HepG2 (cell line): ENCODE results near the gene C1R.

Experiments used
- EP300 ChIP-seq, 3 experiments: sonication (generic) in 1 of 3; formaldehyde crosslinking in 1 of 3; IDR thresholded peaks; 2 replicates each; pipeline versions ENCODE4 v1.5.1 to v1.6.1; 2011 to 2020; ENCODE audit warnings: low read depth in 2 of 3, low read length in 2 of 3, borderline replicate concordance in 1 of 3, improper control_type of control experiment in 1 of 3, mild to moderate bottlenecking in 1 of 3, missing genetic modification reagents in 1 of 3, moderate library complexity in 1 of 3
- JUND ChIP-seq: sonication (generic); formaldehyde crosslinking; IDR thresholded peaks from 2 replicates; pipeline ENCODE4 v1.8.0; 2022; ENCODE audit warnings: mild to moderate bottlenecking, missing genetic modification reagents
- MAF1 ChIP-seq: sonication (generic); formaldehyde crosslinking; IDR thresholded peaks from 2 replicates; pipeline ENCODE4 v1.5.0; 2020; ENCODE audit warnings: missing genetic modification reagents, borderline replicate concordance
- POLR2AphosphoS5 ChIP-seq: IDR thresholded peaks from 2 replicates; pipeline ENCODE4 v1.6.1; 2012; ENCODE audit warnings: low read depth, low read length
- ZFP1 ChIP-seq: IDR thresholded peaks from 2 replicates; pipeline ENCODE4 v1.6.1; 2016
- ZNF326 ChIP-seq: sonication (generic); formaldehyde crosslinking; IDR thresholded peaks from 2 replicates; pipeline ENCODE4 v1.4.0; 2020; ENCODE audit warnings: missing genetic modification reagents, borderline replicate concordance
- ZNF431 ChIP-seq: sonication (generic); formaldehyde crosslinking; IDR thresholded peaks from 2 replicates; pipeline ENCODE4 v1.9.0; 2022; ENCODE audit warnings: missing genetic modification reagents, low read depth, mild to moderate bottlenecking, borderline replicate concordance
- TF ChIP-seq, protein P1 (sequence below): IDR thresholded peaks from 2 replicates; pipeline ENCODE4 v1.6.1; 2016

DNA sequence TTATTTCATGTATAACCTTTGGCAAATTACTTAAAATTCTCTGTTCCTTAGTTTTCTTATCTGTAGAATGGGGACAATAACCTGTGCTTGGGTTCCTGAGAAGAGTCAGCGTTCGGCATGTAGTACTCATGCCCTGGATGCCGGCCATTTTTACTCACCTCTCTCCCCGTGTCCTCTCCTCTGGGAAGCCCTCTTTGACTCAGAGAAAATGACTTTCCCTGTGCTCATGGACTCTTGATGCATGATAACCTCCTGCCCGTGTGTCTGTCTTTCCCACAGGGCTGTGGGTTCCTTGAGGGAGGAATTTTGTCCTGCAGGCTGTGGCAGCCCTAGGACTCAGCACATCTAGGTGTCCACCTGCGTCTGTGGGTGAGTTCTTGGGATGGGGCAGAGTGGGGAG, 22.6 kb upstream of the C1R start:
- no peak for TF ChIP-seq EP300 (IDR thresholded peaks at IDR 0.05; ENCODE audit: low read depth in 2 of 2, low read length in 2 of 2)
- TF ChIP-seq EP300 (CRISPR knock-in tag; IDR thresholded peaks at IDR 0.05; ENCODE audit: borderline replicate concordance), result no peak
- no peak for TF ChIP-seq ZNF431
- TF ChIP-seq ZFP1 (CRISPR knock-in tag), result no peak
- TF ChIP-seq ZNF326 (CRISPR knock-in tag), result no peak
- TF ChIP-seq, protein P1, sequence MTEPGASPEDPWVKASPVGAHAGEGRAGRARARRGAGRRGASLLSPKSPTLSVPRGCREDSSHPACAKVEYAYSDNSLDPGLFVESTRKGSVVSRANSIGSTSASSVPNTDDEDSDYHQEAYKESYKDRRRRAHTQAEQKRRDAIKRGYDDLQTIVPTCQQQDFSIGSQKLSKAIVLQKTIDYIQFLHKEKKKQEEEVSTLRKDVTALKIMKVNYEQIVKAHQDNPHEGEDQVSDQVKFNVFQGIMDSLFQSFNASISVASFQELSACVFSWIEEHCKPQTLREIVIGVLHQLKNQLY (CRISPR knock-in tag), result no peak
- TF ChIP-seq JUND (CRISPR knock-in tag), result no peak
- no peak for TF ChIP-seq MAF1 (CRISPR knock-in tag)
- no peak for TF ChIP-seq POLR2AphosphoS5
